Activated CD4-positive, alpha-beta T cell treated with anti-CD3 and anti-CD28 coated beads, Interleukin-2, Interleukin-6, amounts not matched to agents 100 ng/mL and 50 ng/mL, durations not matched to agents 16 hours and 8 hours (primary cell): ENCODE measurements around the gene PXMP4.

Experiments
- DNase-seq: peaks from one replicate; pipeline ENCODE4 v3.0.0-alpha.2; 2020

Gene PXMP4

DNA sequence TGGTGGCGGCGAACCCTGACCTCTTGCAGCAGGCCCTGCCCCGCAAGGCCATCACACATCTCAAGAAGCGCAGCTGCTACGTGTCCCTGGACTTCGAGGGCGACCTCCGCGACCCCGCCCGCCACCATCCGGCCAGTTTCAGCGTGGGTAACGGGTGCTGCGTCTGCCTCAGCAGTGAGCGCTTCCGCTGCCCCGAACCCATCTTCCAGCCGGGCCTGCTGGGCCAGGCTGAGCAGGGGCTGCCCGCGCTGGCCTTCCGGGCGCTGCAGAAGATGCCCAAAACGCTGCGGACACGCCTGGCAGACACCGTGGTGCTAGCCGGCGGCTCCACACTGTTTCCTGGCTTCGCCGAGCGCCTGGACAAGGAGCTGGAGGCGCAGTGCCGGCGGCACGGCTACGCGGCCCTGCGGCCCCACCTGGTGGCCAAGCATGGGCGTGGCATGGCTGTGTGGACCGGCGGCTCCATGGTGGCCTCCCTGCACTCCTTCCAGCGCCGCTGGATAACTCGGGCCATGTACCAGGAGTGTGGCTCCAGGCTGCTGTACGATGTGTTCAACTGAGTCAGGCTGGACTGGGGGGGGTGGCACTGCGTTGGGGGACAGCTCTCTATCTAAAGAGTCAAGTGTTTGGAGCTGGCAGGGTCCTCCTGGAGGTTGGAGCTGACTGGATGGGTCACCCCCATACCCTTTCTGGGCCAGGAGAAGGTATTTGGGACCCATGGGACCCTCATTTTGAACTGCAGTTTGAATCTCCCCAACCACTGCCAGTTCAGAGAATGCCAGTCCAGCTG lies 52.2 kb downstream of the PXMP4 start:
- peak; percentile 89 for DNase-seq

DNA sequence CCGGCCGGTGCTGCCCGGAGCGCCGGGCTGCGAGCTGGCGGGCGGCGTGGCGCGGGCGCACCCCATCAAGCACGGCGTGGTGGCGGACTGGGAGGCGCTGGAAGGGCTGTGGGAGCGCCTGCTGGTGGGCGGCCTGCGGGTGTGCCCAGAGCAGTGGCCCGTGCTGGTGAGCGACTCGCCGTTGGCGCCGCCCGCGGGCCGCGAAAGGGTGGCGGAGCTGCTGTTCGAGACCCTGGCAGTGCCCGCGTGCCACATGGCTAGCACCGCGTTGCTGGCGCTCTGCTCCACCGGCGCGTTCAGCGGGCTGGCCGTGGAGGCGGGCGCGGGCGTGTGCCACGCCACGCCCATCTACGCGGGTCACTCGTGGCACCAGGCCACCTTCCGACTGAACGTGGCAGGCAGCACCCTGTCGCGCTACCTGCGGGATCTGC lies 52.9 kb downstream of the PXMP4 start:
- peak; percentile 64 for DNase-seq

DNA sequence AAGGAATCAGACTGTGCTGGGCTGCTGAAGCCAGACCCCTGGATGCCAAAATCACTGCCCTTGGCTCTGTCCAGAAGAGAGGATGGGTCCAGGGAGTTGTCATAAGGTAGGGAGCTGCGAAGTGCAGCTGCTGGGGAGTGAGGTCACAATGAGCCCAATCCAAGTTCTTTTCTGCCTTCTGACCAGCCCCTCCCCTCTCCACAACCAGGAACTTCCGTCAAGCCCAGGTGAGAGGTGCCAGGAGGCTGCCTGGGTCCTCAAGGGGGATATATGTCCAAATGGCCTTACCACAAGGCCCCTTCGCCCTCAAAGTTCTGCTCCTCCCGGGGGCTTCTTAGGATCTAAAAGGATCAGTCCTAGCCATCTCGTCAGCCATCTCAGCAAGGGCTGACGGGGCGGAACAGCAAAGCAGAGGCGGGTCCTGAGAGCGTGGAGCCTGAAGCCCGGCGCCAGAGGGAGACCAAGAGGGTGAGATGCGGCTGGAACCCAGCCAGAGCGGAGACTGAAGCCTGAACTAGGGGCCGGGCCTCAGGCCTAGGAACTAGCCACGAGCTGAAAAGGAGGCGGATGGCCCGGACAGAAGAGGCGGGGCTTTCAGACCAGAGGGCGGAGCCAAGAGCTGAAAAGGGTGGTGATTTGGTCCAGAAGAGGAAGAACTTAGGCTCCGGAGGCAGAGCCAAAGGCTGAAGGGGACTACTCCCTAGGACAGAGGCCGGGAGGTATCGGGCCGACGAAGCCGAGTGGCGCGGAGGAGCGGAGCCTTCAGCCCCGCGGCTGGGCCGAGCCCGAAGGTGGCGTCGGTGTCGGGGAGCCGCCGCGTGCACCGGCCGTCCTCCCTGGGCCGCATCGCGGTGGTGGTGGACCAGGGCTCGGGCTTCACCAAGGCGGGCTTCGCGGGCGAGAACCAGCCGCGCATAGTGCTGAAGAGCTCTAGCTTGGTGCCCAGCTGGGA lies 53.5 kb downstream of the PXMP4 start, which contains the start of gene ACTL10:
TSS of gene ACTL10 (plus strand) at position 651 of the 952 bp plus-strand sequence. CDS start 555 bp downstream, outside the sequence.
- peak; percentile 96 for DNase-seq

DNA sequence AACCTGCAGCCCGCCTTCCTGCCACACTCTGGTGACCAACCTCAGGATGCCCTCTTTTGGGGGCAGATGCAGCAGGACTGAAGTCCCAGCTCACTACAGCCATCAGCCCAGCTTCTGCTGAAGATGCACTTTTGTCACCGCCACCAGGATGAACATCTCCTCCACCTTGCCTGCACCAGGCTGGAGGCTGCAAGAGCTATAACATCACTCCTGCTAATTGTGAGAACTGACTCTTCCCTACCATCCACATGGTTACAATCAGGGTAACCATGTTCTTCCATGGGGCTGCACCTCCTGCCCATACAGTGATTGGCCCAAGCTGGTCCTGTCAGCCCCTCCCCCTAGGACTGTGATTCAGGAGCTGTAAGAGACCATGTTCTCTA lies 55.4 kb downstream of the PXMP4 start:
- DNase-seq = no peak

DNA sequence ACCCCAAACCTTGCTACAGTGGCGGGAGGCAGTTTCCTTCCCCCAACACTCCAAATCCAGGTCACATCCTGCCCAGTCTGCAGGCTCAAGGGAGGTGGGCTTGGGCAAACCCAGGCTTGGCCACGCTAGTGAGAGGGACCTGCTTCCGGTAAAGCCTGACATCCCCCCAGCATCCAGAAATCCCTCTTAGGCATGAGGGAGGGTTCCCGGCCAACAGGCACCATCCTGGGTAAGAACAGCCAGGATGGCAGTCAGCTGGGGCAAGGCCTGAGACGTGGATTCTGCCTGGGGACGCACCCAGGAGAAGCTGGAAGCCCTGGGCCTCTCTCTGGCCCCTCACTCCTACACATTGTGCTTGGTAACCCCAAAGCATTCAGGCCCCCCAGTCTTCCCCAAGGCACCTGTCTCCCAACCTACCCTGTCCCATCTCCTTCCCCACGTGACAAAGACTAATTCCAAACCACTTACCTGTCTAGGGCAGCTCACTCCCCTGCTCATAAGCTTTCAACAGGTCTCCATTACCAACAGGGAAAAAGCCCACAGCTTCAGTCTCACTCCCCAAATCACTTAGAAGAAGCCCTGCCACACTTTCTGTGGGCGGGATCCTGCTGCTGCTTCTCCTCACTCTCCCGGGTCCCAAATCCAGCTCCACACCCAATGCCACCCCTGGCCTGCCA lies 55.9 kb downstream of the PXMP4 start:
- no peak for DNase-seq

DNA sequence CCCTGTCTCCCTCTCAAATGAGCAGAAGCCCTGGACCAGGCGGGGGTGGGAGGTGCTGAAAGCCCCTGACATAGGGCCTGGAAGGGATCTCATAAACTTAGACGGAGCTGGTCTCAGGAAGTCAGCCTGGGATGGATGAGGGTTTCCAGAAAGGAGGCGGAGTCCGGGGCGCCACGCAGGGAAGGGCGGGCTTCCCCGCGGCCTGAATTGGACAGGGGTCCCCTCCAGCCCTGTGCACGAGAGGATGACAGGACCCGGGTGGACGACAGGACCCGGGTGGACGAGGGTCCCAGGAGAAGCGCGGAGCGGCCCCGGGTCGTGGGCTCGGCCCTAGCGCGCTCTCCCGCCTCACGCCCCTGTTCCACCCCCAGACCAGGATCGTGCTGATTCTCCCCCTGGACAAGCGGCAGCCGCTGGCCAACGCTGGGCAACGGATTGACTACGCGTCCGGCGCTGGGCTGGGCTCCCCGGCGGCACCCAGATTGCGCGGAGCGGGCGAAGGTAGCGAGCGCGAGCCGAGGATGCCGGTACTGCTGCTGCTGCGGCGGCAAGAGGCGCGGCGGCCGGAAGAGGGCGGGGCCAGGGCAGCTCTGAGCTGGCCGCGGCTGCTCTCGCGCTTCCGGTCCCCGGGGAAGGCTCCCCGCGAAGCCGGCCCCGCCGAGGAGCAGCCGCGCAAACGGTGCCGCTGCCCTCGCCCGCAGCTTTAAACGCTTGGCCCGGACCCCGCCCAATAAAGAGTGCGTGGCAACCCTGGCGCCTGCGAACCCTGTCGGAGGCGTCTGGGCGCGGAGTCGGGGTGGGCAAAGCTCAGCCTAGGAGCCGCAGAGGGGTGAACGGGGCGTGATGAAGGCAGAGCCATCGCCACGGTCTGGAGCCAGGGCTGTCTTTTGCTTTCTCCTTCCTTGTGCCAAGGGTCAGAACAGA lies 56.7 kb downstream of the PXMP4 start:
- peak; percentile 91 for DNase-seq

DNA sequence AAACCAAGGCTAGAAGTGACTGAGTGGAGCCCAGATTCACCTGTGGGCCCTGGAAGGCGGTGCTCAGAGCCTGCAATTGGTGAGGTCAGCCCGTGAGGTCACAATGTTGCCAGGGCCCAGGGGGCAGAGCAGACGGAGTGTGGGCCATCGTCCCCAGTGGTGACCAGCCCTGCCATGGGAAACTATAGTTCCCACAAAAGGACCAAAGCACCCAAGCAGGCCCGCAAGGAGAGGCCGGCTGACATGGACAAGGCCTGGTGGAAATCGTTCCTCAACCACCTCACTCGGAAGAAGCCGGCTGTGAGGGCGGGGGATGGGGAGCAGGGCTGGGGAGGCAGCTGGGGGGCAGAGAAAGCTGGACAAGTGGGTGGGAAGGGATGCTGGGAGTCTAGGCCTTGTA lies 57.9 kb downstream of the PXMP4 start, which contains the start of gene C20orf144:
TSS of gene C20orf144 (plus strand) at position 156 of the 400 bp plus-strand sequence. CDS start at position 175, 19 bp downstream.
- DNase-seq = no peak

DNA sequence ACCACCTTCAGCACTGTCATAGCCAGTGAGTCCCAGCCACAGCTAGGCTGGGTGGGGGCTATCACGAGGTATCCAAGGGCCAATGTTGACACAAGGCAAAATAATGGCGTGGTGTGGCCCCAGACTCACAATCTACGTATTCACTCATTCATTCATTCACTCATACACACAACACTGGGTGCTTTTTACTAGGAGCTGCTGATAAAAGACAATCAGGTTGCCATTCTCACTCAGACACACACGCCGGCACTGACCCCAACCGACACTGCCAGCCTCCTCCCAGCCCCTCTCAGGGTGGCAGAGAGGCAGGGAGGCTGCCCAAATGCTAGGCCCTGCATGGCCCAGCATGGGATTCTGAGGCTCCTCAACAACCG lies 59.4 kb downstream of the PXMP4 start:
- no peak for DNase-seq

DNA sequence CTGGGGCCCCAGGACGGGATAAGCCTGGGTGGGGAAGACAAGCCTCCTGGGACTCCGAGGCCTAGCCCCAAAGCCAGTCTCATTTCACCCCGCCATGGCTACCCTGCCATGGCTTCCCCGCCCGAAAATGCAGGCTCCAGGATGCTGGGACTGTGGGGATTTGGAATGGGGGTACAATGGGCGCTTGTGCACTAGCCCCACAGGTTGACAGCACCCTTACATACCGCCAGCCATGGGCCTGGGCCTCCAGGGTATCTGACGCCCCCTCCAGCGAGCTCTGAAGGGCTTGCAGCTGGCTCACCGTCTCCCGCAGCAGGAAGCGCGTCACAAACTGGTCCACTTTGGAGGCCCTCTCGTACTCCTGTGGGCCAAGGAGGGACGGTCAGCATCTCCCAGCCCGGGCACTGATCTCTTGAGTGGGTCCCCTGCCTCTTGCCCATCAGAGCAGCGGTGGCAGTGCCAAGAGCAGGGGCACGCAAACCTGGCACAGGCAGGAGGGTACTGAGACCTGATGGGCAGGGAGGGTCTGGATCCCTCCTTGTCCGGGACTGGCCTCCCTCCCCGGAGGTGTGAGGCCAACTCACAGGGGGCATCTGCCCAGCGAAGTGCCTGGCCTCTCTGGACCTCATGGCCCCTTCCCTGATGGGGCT lies 60.0 kb downstream of the PXMP4 start:
- no peak for DNase-seq

DNA sequence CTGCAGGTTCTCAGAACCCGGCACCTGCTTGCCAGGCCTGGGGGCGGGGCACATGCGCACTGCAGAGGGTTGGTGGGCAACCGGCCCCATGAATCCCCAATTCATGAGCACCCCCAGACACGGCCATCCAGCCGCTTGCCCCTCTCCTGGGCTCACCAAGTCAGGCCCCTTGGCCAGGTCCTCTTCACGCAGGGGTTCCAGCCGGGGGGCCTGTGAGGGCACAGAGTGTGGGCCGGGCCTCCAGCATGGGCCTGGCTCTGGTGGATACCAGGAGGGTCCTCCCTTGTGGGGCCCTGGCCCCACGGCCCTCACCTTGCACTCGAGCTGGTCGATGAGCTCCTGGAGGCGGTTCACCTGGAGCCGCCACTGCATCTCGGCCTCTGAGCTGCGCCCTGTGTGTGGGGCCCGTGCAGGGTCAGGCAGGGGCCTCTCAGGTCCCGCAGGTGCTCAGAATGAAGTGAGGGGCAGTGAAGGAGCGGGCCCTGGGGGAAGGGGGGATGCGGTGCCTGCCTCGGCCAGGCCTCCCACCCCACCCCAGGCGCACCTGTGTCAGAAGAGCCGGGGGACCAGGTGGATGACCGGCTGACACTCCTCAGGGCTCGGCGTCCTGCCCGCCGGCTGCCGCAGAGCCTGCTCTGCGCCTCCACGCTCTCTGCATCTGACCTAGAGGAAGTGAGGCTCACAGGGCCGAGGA lies 60.6 kb downstream of the PXMP4 start:
- no peak for DNase-seq

DNA sequence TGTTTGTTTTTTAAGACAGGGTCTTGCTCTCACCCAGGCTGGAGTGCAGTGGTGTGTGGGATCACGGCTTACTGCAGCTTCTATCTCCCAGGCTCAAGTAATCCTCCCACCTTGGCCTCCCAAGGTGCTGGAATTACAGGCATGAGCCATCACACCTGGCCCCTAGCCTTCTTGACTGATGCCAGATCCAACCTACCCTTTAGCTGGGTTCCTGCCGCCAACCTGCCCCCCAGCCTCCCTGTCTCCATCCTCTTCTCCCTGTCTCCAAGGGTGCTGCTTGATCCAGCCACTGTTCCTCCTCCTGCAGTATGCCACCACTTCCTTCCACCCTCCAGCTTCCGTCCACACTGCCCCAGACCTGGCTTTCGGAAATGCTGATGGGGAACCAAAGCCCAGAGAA lies 61.2 kb downstream of the PXMP4 start:
- DNase-seq = no peak

DNA sequence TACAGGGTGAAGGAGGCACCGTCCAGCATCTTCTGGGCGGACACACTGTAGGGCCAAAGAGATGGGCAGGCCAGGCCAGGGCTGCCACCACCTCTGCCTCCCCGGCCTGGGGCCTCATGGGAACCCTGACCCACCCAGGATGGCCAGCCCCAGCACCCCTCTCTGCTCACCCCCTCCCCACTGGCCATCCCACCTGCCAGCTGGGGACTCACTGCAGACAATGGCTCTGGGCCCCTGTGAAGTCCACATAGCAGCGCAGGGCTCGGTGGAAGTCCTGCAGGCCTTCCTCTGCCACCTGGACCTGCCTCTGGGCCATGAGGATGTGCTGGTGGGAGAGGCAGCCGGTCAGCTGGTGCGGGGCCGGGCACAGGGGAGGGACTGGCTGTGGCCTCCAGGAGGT lies 61.6 kb downstream of the PXMP4 start:
- no peak for DNase-seq

DNA sequence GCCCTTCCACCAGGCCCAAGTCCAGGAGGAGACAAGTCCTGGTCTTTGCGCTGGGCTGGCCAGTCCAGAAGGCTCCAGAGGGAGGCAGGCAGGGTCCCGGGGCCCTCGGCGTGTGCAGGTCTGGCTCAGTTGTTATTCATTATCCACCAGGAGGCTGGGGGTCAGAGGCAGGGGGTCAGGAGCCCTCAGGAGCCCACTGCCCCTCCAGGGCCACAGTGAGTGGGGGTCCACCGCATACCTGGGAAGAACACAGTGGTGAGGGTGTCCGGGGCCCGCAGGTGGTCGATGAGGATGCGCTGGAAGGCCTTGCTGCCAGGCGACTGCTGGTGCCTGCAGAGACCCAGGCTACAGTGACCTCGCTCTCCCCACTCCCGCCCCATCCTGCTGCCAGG lies 62.4 kb downstream of the PXMP4 start:
- DNase-seq = no peak

DNA sequence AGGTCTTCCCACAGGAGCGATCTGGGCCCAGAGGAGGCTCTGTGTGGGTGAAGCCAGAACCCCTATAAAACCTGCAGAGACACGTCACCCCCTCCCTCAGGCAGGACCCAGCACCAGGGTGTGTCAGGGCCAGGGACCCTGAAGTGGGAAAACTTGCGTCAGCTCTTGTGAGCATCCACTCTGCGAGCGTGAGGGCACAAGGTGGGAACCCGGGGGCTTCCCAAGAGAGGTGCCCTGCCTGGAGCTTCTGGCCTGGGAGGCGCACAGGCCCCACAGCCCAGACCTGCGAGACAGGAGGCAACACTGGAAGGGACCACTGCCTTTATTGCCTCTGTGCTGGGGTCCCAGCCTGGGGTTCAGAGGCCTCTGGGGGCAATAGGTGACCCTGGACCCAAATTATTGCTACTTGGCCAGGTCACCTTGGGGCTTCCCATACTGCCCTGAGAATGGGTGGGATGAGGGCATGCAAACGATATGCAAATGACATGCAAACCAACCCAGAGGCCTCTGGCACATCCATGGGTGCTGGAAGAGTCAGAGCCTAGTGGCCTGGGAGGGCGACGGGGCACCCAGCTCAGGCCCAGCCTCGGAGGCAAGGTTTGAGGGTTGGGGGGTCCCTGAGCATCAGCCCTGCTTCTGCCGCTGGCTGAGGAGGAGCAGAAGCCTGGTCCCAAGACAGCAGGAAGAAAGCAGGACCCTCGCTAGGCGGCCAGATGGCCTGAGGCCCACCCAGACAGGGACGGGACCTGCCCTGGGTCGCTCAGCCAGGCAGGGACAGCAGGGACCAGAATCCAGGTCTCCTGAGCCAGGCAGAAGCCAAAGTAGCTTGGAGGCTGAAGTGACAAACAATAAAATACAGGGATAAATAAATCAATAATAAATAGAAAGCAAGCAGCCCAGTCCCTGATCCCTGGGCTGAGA lies 63.1 kb downstream of the PXMP4 start:
- no peak for DNase-seq

DNA sequence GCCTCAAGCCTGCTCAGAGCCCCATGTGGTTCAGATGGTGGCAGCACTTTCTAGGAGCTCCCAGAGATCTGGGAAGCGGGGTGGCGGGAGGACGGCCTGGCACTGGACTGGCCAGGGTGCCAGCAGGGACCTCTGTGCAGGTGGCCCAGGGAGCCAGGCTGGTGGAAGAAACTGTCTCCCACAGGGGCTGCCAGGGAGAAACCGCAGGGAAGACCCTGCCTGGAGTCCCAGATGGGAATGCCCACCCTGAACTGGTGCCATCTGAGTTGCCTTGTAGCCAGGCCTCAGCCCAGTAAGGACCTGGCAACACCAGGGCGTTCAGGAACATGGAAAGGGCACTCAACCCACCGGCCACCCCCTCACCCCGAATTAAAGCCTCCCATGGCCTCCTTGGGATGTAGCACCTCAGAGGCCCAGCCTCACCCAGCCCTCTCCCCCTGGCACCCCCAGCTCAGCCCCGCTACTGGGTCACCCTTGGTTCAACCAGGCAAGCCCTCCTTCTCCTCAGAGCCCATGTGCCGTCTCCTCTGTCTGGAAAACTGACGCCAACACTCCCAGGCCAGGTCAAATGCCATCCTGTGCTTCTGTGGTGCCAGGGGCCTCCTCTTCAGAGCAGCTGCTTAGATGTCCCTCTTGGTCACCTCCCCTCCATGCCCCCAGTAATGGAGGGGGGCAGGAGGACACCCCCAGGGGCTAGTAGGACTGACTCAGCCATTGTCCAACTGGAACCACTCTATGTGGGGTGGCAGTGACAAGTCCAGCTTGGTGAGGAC lies 63.9 kb downstream of the PXMP4 start:
- no peak for DNase-seq

DNA sequence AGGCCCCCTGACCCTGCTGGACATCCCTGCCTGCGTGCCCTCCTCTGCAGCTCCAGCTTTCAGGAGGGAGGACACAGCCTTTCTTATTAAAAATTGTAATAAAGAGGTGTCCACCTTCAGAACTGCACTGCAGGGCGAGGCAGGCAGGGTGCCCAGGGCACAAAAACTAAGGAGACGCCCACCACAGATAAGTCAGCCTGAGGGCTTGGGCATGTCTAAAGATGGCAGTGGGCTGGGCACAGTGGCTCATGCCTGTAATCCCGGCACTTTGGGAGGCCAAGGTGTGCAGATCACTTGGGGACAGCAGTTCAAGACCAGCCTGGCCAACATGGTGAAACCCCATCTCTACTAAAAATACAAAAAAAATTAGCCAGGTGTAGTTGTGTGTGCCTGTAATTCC lies 64.9 kb downstream of the PXMP4 start:
- DNase-seq = no peak

DNA sequence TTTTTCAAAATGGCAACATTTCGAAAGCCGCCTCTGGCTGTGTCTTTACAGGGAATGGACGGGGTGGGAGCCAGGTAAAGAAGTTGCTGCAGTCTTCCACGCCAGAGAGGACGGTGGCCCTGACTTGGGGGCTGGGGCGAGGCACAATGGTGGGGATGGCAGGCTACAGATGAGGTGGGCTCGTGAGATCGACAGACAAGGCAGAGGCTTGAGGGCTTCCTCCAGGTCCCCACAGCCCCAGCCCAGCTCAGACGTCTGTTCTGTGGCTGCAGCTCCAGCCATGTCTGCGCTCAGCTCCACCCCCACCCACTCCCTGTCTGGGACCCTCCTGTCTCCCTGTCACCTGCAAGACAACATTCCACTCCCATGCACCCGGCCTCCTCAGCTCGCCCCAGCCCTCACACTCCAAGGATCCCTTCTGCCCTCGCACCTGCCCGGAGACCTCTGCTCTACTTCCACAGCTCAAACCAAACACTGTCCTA lies 65.4 kb downstream of the PXMP4 start:
- no peak for DNase-seq

DNA sequence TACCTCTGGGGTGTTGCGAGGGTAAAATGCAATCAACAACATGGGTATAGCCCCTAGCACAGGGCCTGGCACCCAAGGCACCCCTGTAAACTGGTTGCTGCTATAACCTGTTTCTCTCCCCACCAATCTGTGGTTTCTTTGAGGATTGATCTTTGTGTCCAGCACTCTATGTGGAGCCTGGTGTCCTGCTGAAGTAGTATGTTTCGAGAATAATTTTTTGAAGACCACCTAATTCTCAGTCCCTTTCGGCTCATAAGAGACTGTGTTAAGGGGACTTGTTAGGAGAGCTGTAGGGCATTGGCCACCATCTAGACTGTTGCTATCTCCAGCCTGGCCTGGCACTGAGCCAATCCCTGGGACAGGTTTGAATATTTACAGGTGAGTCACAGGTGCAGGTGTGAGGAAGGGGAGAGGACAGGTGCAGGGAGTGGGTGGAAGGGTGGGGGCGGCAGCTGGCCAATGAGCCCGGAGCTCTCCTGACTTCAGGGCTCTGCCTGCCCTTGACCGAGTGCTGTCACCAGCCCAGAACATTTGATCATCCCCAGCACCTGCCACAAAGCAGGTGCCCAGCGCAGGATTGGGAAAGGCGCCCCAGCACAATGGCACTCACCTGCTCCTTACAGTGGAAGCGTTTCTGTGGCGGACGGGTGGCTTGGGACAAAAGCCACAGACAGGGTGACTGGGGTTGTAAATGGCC lies 66.1 kb downstream of the PXMP4 start:
- no peak for DNase-seq
